NB4 (cell line): ENCODE data around the gene HCN1.

Experiments
- DNase-seq: peaks from one replicate; pipeline ENCODE4 v3.0.0; 2010; ENCODE audit warnings: low read depth
- H3K4me3 ChIP-seq: one replicate; pipeline ENCODE4 v1.5.1; 2011; ENCODE audit warnings: mild to moderate bottlenecking, low read depth, low read length, moderate library complexity
- MYC ChIP-seq: IDR thresholded peaks from 2 replicates; pipeline ENCODE4 v1.6.1; 2011; ENCODE audit warnings: low read depth, low read length
- POLR2A ChIP-seq: IDR thresholded peaks from 2 replicates; pipeline ENCODE4 v1.6.1; 2011; ENCODE audit warnings: mild to moderate bottlenecking; ENCODE audit not compliant: insufficient read length; ENCODE audit errors: extremely low read depth
- TF ChIP-seq, protein P1 (sequence below): IDR thresholded peaks from one replicate; pipeline ENCODE4 v1.5.1; 2012; ENCODE audit warnings: low read depth, low read length
- TF ChIP-seq, protein P2 (sequence below): IDR thresholded peaks from 2 replicates; pipeline ENCODE4 v1.6.1; 2011; ENCODE audit warnings: low read depth, low read length

Gene HCN1

DNA sequence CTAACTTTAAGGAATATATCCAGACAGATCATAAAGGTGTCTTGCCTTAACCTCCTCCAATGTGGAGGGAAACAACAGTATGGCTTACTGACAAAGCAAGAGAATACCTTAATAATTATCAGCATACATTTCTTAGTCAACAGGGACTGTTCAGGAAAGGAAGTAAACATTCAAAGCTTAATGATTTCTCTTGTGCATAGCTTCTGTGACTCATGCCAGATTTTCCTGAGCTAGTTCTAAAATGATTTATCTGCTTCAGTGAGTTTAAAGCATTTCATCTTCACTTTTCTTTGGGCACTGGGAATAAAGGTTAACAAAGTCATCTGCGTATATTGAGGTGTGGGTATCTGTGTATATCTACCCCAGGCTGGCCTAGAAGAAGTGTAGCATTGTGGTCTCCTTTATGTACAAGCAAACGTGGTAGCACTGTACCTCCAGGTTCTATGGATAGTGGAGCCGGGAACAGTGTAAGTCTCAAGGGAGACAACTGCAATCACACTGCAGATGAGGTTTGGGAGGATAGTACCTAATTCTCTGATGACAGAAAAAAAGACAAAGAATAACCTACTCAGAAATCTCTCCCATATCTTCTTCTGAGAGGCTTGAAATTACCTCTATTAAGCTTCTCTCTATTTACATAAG is 284.1 kb downstream of the HCN1 start:
- TF ChIP-seq, protein P1, sequence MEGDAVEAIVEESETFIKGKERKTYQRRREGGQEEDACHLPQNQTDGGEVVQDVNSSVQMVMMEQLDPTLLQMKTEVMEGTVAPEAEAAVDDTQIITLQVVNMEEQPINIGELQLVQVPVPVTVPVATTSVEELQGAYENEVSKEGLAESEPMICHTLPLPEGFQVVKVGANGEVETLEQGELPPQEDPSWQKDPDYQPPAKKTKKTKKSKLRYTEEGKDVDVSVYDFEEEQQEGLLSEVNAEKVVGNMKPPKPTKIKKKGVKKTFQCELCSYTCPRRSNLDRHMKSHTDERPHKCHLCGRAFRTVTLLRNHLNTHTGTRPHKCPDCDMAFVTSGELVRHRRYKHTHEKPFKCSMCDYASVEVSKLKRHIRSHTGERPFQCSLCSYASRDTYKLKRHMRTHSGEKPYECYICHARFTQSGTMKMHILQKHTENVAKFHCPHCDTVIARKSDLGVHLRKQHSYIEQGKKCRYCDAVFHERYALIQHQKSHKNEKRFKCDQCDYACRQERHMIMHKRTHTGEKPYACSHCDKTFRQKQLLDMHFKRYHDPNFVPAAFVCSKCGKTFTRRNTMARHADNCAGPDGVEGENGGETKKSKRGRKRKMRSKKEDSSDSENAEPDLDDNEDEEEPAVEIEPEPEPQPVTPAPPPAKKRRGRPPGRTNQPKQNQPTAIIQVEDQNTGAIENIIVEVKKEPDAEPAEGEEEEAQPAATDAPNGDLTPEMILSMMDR: no peak
- no peak for TF ChIP-seq MYC
- no peak for TF ChIP-seq POLR2A
- TF ChIP-seq, protein P2, sequence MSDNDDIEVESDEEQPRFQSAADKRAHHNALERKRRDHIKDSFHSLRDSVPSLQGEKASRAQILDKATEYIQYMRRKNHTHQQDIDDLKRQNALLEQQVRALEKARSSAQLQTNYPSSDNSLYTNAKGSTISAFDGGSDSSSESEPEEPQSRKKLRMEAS: no peak
- no peak for DNase-seq
- H3K4me3 ChIP-seq: no peak overlapping the region

DNA sequence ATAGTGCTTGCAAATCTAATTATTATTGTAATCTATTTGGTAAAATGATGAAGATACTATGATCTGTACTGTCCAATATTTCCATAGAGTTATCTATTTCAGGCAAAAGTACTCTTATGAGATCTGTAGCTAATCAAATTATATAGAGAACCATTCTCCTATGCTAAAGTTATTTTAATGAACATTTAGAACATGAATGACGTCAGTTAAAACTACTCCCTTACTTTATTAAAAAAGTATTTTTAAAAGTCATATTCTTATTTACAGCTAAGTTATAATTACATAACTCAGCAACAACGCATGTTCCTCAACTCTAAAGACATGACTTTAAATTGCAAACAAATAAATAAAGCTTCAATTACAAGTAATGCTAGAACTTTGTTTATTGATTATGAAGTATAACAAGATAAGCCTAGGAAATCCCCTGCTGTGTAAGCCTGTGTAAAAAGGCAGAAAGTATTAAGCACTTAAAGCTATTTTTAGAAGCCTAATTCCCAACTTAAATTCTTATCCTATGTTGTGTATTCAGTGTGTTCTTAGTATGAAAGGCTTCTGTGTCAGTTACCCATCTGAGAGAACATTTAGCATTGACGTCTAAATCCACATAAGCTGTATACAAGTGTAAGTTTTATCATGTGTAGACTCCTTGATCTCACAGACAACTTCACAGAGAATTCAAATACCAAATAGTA is 285.7 kb downstream of the HCN1 start:
- H3K4me3 ChIP-seq: no peak overlapping the region
- DNase-seq: no peak
- TF ChIP-seq, protein P1: no peak
- TF ChIP-seq POLR2A (no peak), MYC (no peak)
- TF ChIP-seq, protein P2: no peak

DNA sequence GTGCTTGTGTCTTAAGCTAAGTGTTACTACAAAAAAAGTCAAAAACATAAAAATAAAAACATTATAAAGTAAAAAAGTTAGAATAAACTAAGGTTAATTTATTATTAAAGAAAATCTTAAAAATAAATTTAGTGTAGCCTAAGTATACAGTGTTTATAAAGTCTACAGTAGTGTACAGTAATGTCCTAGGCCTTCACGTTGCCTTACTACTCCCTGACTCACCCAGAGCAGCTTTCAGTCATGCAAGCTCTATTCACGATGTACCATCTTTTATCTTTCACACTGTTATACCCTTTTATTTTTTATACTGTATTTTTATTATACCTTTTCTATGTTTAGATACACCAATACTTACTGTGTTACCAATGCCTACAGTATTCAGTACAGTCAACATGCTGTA is 288.1 kb downstream of the HCN1 start:
- H3K4me3 ChIP-seq: no peak overlapping the region
- no peak for DNase-seq
- TF ChIP-seq POLR2A (no peak), MYC (no peak)
- TF ChIP-seq, protein P2: no peak
- TF ChIP-seq, protein P1: no peak

DNA sequence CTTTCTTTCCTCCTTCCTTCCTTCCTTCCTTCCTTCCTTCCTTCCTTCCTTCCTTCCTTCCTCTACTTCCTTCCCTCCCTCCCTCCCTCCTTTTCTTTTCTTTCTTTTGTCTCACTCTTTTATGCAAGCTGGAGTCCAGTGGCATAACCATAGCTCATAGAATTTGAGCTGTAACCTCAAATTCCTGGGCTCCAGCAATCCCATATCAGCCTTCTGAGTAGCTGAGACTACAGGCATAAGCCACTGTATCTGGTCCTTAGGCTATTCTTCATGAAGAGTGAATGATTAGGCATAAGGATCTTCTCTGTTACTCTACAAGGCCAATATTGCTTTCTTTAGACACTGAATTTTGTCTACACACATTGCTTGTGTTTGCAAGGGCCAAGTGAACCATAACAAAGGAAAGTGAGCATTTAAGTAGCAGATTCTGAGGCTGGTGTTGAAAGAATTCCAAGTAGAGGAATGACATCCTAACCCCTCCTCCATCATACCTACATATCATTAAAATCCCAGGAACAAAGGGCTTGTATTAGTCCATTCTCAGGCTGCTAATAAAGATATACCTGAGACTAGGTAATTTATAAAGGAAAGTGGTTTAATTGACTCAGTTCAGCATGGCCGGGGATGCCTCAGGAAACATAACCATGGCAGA is 293.2 kb downstream of the HCN1 start:
- H3K4me3 ChIP-seq: no peak overlapping the region
- DNase-seq: no peak
- TF ChIP-seq, protein P1: no peak
- TF ChIP-seq MYC (no peak), POLR2A (no peak)
- TF ChIP-seq, protein P2: no peak

DNA sequence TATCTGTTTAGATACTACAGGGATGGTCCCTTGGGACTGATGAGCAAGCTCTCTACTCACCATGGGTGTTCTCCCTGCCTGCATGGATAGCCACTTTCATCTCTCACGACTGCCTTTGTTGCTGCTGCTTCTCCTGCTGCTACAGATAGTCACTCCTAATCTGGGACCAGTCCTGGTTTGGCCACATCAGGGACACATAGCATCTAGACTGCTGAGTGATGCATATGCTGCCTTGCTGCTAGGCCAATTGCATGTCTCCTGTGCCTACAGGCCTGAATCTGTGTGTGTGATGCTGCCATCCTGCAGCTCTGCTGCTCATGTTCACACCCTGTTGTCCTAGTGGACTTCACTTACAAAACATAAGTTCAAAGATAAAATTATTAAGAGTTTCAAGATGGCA is 297.1 kb downstream of the HCN1 start:
- TF ChIP-seq POLR2A: no peak
- TF ChIP-seq, protein P2: no peak
- no peak for TF ChIP-seq MYC
- TF ChIP-seq, protein P1: no peak
- DNase-seq: peak; percentile 12
- H3K4me3 ChIP-seq: no peak overlapping the region
